NCI-H774 (cell line): ENCODE measurements around the gene SPATA13.
A peak's percentile ranks its signal among the peaks of the same experiment; 100 is the strongest.
"Not testable (repeated sequence)": the region's sequence is repeated elsewhere in the genome, so short reads cannot be mapped to it uniquely, and the experiment has no call there.

ENCODE experiments used
- DNase-seq: peaks from one replicate; lab custom pipeline; 2025; lab: John Stamatoyannopoulos, UW

Gene SPATA13

DNA sequence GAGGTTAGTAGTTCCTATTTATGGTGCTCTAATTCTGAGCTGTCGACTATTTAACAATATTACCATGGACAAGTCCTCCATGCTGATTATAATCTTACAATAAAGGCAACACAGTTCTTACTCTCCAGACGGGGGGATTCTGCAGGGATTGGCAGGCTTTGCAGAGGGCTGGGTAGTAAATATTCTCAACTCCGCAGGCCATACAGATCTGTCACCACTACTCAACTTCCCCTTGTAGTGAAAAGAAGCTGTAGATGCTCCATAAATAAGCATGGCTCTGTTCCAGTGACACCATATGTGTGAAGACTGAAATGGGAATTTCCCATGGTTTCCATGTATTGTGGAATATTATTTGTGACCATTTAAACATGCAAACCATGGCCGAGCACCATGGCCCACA is 158.4 kb downstream of the SPATA13 start:
- DNase-seq: not testable (repeated sequence)

DNA sequence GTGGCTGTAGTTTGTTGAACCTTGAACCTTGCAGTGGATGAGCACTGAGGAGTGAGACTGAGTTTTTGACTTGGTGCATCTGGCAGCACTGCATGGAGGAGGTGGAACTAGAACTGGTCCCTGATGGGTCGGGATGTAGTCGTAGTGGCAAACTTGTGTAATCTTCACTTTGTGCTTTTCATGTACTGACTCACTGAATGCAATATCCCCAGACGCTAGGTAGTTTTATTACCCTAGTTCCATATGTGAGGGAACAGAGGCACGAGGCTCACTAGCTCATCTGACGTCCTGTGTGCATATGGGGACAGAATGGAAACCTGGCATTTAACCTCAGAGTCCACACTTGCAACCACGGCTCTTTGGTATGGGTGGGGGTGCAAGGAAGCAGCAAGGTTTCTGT is 159.1 kb downstream of the SPATA13 start:
- not testable (repeated sequence) for DNase-seq

DNA sequence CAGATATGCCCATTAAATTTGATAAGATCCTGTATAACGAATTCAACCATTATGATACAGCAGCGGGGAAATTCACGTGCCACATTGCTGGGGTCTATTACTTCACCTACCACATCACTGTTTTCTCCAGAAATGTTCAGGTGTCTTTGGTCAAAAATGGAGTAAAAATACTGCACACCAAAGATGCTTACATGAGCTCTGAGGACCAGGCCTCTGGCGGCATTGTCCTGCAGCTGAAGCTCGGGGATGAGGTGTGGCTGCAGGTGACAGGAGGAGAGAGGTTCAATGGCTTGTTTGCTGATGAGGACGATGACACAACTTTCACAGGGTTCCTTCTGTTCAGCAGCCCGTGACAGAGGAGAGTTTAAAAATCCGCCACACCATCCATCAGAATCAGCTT is 160.9 kb downstream of the SPATA13 start:
- not testable (repeated sequence) for DNase-seq

DNA sequence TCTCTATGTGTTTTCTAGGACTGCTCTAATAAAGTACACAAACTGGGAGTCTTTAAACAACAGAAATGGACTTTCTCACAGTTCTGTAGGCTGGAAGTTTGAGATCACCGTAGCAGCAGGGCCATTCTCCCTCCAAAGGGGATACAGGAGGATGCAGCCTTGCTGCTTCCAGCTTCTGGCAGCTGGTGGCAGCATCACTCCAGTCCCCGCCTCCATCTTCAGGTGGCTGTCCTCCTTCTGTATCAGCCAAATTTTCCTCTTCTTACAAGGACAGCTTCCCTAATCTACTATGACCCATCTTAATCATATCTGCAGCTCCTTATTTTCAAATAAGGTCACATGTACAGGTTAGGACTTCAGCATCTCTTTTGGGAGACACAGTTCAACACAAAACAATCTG is 161.9 kb downstream of the SPATA13 start:
- not testable (repeated sequence) for DNase-seq

DNA sequence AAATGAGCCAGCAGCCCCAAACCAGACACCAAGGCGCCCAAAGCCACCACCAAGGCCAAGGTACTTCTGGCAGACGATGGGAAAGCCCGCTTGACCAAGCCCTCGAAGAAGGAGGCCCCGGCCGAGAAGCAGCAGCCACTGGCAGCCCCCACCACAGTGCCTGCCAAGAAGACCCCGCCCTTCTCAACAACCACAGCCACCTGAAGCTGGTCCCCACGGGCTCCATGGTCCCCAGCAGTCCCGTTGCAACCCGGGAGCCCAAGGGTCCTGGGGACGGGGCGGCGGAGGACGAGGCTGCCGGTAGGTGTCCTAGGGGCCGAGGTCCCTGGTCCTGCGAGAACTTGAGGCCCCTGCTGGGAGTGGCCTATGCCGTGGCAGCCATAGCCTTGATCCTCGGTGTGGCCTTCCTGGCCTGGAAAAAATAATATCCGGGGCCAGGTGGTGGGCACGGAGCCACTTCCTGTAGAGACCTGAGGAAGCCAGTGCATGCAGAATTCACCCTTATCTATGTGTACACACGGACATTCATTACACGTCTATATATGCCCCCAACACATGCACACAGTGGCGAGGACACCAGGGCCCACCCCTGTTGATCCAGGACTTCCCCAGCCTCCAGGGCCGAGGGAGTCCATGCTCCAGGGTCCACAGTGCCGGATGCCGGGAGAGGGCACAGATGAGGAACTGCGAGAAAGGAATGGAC is 162.7 kb downstream of the SPATA13 start:
- DNase-seq: no peak

DNA sequence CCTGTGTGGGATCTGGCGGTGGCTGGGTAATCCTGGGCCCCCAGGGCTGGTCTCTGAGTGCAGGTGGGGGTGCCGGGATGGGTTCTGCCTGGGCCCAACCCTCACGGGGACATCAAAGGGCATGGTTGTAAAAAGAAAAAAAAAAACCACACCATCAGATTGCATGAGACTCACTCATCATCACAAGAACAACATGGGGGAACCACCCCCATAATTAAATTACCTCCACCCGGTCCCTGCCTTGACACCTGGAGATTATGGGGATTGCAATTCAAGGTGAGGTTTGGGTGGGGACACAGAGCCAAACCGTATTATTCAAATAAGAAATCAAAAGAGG is 163.2 kb downstream of the SPATA13 start:
- DNase-seq: no peak

DNA sequence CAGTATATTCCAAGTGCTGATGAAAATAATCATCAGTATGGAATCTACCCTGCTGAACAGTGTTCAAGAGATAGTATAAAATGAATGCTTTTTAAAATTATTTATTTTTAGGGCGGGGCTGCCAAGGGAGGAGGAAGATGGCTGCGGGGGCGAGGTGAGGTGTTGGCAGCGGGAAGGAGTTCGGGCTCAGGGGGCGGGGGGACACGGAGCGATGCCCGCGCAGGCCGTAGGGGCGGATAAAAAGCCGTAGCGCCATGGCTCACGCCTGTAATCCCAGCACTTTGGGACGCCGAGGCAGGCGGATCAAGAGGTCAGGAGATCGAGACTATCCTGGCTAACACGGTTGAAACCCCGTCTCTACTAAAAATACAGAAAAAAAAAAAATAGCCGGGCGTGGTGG is 167.1 kb downstream of the SPATA13 start:
- not testable (repeated sequence) for DNase-seq

DNA sequence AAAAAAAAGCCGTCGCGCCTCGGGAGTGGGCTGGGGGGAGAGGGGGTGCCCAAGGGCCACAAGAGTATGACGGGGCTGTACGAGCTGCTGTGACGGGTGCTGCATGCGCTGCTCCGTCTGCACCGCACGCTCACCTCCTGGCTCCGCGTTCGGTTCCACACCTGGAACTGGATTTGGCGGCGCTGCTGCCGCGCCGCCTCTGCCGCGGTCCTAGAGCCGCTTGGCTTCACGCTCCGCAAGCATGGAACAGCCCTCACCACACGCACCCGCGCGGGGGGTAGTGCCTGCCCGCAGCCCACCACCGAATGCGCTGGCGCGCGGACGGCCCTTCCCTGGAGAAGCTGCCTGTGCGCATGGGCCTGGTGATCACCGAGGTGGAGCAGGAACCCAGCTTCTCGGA is 167.6 kb downstream of the SPATA13 start:
- DNase-seq: no peak

DNA sequence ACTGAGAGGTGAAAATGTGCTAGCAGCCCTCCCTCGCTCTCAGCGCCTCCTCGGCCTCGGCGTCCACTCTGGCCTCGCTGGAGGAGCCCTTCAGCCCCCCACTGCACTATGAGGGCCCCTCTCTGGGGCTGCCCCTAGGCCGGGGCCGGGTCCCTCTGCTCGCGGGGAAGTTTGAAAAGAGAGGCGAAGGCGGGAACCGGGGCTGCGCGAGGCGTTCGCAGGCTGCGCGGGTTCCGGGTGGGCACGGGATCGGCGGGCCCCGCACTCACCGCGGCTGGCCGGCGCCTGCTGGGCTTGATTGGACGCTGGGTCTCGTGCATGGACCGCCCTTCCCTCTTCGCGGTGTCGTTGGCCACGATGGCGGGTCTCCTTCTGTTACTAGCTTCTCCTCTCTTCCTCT is 178.2 kb downstream of the SPATA13 start:
- no peak for DNase-seq

DNA sequence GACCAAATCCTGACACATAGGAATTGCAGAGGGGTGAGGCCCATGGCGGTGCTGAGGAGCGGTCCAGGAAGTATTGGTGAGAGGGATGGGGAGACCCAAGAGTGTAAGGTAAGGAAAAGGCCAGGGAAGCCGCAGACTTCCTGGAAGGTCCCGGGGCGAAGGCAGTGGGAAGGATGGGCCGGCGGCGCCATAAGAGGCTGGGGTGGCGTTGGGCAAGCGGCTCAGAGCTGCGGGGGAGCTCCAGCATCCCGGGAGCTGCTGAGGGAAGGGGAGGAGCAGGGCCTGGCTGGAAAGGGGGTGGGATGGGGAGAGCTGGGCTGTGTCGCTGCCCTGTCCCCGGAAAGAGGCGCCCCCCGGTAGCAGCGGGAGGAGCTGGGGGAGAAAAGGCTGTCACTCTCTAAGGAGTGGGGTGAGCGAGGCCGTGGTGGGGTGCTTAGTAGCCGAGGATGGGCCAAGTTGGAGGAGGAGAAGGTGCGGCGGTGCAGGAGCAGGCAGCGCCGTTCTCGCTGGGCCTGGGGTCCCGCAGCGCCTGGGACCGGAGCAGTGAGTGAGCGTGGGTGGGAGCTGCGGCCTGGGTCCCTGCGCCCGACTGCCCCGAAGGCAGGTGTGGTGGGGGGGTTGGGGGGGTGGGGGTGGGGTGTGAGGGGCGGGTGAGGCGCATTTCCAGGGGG is 179.6 kb downstream of the SPATA13 start:
- DNase-seq: no peak

DNA sequence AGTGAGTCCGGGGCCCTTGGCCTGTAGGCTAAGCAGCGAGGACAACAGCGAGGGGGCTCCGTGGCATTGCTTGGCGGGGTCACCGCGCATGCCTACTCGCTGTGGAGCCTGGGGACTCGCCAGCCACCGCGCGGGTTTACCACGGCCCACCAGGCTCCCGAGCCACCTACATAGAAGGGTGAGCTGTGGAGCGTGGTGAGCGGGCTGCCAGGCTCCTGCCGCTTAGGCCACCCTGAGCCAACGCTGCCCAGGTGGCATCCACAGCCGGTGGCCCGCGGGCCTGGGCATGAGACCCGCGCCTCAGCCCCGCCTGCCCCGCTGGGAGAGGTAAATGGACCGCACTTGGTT is 180.1 kb downstream of the SPATA13 start:
- DNase-seq: no peak

DNA sequence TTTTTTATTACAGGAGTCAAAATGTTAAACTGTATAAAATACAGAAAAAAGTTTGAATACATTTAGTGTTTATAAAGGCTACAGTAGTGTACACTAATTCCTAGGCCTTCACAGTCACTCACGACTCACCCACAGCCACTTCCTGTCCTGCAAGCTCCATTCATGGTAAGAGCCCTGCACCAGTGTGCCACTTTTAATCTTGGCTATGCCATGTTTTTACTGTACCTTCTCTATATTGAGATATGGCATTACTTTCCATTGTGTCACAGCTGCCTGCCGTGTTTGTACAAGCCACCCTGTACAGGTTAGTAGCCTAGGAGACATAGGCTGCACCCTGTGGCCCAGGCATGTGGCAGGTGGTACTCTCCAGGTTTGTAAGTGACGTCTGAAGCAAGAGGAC is 180.9 kb downstream of the SPATA13 start:
- DNase-seq: peak; percentile 9

DNA sequence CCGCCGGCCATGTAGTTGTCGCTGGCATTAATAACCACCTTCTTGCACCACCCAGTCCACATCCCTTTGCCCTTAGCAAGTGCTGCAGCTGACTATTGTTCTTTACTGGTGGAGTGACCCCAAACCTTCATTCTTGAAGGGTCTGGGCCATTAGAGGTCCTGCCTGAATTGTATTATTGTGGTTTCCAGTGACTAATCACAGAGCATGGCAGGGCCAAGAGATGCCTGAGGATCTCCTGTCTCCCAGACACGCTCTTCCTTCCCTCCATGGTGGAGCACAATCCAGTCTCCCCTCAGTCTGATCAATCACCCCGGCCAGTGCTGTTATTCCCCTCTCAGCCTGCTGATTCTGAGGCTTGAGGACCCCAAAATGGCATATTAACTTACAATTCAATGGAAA is 187.9 kb downstream of the SPATA13 start:
- DNase-seq: no peak

DNA sequence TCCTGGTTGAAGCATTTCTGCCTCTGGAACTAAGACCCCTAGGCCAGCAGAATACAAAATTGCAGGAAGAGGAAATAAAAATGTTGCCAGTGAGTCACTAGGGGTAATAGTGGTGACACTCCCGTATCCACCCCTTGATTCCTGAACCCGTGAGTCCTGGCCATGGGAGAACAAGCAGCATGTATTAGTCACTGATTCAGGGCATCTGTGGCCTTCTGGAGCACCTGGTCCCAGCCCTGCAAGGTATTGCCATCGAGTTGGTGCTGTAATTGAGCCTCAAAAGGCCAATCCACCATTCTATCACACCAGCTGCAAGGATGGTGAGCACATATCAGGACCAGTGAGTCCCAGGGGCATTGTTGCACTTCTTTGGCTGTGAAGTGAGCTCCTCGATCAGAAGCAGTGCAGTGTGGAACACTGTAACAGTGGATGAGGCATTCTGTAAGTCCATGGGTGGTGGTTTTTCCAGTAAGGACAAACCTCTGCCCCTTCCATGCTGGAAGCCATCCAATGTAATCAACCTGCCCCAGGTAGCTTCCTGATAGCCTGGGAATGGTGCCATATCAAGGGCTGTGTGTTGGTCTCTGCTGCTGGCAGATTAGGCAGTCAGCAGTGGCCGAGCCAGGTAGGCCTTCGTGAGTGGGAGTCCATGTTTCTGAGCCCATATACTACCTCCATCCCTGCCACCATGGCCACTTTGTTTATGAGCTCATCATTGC is 188.4 kb downstream of the SPATA13 start:
- DNase-seq: peak; percentile 57

DNA sequence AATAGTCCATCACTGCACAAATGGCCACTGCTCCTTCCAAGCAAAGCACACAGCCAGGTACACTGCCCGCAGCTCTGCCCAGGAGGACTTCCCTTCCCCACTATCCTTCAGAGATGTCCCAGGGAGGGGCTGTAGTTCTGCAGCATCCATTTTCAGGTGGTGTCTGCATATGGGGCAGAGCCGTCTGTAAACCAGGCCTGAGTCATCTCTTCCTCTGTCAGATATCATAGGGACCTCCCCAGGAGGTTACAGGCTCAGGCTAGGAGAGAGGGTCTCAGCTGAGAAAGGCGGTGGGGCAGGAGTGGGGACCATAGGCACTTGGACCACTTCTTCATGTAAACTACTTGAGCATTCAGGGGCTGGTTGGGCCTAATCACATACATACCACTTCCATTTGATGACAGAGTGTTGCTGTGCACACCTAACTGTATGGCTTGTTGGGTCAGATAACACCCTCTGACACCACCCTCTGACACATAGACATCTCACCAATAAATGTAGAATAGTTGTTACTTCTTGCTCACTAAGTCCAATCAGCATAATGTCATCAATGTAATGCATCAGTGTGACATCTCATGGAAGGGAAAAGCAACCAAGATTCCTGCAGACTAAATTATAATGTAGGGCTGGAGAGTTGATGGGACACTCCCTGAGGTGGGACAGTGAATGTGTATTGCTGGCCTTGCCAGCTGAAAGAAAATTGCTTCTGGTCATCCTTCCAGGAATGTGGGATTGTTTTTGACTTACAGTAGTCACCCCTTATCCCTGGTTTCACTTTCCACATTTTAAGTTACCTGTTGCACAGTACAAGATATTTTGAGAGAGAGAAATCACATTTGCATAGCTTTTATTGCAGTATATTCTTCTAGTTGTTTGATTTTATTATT is 189.5 kb downstream of the SPATA13 start:
- not testable (repeated sequence) for DNase-seq

DNA sequence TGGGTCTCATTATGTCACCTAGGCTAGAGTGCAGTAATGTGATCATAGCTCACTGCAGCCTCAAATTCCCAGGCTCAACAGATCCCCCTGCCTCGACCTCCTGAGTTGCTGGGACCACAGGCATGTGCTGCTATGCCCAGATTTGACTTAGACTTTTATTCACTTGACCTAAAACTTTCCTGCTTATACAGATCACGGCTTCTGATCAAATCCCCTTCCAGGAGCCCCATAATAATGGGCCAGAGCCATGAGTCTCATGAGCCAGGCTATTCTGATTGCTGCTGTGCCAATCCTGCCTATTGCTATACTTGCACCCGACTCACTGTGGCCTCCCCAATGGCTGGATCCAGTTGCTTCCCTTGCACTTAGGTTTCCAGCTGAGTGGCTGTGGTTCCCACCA is 190.9 kb downstream of the SPATA13 start:
- no peak for DNase-seq

DNA sequence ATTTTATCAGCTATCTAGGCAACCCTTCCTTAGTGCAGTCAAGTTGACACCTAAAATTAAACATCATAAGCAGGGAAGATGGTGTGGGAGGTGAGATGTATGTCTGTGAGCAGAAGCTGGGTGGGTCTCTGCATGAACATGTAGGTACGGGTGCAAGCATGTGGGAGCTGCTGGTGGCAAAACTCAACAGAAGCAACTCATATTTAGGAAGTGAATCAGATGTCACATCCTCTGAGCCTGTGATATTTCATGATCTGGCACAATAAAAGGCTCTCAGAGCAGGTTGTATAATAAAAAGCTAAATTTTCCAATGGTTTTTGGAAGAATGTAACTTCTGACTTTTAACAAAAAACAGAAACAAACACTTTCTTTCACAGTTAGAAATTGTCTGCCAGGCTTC is 193.2 kb downstream of the SPATA13 start:
- no peak for DNase-seq

DNA sequence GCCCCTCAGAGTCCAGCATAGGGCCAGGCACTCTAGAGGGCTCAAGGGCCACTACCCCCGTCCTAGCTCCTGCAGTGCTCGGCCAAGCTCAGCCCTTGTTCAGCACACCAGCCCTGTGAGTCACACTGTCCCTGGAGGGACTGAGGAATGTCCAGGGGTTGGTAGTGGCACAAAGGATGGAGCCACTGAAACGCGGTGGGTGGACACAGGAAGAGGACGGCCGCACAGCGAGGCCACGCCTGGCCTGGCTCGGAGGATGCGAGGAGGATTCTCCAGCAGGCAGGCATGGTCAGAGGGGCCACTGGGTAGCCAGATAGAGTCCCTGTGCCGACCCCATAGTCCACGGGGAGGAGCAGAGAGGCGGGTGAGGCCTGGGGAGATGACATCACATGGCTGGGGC is 194.6 kb downstream of the SPATA13 start:
- no peak for DNase-seq

DNA sequence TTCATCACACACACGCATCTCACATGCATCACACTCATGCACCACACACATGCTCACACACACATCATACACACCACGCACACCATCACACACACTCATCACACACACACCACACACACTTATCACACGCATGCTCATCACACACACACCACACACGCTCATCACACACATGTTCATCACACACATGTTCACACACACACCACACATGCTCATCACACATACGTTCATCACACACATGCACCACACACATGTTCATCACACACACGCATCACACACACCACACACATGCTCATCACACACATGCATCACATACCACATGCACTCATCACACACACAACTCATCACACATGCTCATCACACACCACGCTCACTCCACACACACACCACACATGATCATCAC is 195.8 kb downstream of the SPATA13 start:
- no peak for DNase-seq
